Inflammatory macrophage treated with lipopolysaccharide for 4 hours (primary cell): ENCODE data around the gene MEGF6.

Source experiments
- DNase-seq: peaks from one replicate; pipeline ENCODE4 v3.0.0-alpha.2; 2020

The MEGF6 gene

DNA sequence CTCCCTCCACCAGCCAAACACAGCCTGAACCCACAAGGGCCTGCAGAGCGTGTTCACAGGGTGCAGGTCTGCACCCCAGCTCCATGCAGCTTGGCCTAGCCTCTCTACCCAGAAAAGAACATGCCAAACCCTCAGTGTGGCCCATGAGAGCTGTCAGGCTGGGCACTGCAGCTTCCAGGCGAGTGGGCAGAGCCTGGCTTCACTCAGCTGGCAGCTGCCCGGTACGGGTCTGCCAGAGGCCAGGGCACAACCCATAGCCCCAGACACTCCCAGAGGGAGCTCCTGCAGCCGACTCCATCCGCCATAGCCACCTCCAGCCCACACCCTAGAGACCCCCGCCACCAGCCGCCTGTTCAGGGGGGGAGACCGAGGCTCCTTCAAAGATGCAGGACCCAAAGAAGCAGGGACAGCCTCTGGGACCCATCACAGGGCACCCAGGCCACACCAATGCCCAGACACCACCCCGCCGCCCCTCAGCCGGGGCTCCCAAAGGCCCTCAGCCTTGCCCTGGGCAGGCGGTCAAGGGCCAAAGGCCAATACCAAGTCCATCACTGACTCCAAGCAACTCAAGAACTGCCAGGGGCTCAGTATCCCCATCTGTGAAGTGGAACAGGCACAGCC, 42.4 kb downstream of the MEGF6 start:
- no peak for DNase-seq

- DNase-seq, result no peak
Measured at GRCh38 chr1:3566951-3567804, 44.1 kb downstream of the MEGF6 start.

GRCh38 chr1:3566003-3566885, 45.1 kb downstream of the MEGF6 start:
- no peak for DNase-seq

GRCh38 chr1:3564921-3565831, 46.1 kb downstream of the MEGF6 start:
- no peak for DNase-seq

GRCh38 chr1:3563610-3564009, 47.7 kb downstream of the MEGF6 start:
- no peak for DNase-seq

GRCh38 chr1:3563125-3563524, 48.2 kb downstream of the MEGF6 start:
- DNase-seq, result no peak

DNA sequence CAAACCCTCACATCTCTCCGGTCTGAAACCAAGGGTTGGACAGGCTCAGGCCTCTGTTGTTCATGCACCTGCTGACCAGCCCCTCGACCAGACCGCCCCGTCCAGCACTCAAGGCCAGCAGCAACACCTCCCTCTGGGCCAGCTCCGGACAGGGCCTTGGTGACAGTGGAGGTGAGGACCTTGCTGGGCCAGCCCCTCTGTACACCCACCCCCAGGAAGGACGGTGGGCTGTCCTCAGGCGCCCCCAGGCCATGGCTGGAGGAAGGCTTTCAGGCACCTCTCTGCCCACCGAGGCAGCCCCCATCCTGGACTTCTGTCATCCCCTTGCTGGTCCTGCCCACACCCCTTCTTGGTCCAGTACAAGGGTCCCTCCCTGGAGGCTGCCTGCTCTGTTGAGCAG, 48.6 kb downstream of the MEGF6 start:
- no peak for DNase-seq

DNA sequence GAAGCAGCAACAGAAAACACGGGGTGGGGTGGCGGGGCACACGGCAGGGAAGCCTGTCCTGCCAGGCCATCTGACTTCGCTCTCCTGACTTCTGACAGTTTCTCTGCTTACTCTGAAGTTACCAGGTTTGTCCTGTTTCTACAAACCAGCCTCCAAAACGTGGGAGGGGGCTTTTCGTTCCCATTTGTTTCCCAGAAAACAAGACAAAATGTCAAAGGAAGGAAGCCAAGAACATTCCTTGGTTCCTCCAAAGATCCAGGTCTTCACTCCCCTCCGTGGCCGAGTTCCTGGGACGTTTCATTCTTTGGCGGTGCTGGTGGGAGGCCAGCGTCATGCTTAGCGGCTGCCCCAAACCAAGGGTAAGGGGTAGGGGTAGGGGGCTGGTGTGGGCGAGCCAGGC, 49.6 kb downstream of the MEGF6 start:
- DNase-seq, result no peak

DNA sequence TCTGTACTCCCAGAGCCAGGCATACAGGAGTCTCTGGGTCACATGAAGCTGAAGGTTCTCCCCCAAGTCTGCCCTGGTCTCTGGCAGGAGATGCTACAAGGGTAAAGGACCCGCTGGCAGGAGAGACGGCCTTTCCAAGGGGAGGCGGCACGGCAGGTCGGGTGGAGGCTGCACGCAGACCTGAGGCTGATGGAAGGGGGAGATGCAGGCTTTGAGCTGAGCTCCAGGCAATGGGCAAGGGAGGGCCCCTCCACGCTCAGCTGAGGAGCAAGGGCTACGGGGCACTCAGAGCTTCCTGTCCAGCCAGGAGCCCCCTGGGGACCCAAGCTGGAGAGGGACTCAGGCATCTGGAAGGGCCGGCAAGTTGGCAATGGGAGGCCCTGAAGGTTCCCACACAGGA, 50.3 kb downstream of the MEGF6 start:
- no peak for DNase-seq

DNA sequence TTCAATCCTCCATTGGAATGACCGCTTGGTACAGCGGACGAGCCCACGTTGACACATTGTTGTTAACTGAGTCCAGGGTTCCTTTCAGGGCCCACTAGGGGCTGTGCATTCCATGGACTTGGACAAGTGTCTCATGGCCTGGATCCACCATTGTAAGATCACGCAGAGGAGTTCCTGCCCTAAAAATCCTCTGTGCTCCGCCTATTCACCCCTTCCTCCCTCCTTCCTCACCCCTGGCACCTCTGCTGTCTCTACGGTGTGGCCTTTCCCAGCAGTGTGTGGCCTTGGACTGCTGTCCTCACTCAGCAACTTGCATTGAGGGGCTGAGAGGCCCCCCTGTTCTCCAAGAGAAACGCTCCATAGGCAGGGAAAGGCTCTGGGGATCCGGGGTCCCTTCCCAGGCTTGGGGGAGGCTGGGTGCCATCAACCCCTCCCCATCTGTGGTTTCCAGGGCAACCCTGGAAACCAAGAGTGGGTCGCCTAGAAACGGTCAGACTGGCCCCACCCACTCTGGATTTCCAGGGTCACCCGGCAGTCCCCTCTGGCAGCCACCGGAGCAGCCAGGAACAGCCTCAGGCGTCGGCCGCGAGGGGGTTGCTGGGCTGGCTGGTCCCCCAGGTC, 50.9 kb downstream of the MEGF6 start:
- DNase-seq, result no peak

DNA sequence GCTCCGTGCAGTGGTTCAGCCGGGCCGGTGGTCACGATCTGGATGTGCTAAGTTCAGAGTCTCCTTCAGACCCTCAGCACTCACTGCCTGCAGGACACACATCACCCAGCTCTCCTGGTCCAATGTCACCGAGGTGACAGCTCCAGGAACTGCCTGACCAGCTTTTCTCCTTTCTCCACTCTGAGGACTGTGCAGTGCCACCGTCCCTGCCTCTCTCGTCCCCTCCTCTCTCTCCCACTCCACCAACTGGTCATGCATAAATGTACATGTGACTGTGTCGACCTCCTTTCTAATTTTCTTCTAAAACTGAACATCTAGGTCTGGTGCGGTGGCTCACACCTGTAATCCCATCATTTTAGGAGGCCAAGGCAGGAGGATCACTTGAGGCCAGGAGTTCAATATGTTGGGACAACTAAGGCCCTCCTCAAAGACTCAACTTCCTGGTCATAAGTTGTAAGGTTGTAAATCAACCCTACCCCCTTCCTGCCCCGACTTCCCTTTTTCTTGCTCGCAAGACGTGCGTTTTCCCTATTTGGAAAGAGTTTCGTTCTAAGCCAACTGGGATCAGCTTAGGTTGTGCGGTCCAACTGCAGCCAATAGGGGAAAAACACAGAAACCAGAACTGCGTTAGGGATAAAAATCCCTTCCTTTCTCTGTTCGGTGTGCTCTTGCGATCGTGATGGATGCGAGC, 53.1 kb downstream of the MEGF6 start:
- DNase-seq, result no peak

DNA sequence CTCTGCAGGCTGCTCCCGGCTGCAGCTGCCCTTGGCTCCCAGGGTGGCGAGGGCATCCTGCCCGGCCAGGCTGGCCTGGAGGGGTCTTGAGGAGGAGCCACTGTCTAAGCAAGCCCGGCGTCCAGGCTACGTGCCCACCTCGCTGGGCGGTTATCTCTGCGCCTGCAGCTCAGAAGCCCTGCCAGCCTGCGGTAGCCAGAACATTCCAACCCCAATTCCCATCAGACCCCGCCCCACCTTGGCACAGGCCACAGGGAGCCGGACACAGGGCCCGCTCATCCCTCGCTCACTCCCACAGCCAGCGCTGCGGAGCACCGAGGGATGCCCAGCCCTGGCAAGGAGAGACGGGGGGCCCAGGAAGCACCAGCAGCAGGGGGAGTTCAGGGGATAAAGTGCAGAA, 53.9 kb downstream of the MEGF6 start:
- DNase-seq, result no peak

GRCh38 chr1:3556336-3556735, 55.0 kb downstream of the MEGF6 start:
- no peak for DNase-seq

DNA sequence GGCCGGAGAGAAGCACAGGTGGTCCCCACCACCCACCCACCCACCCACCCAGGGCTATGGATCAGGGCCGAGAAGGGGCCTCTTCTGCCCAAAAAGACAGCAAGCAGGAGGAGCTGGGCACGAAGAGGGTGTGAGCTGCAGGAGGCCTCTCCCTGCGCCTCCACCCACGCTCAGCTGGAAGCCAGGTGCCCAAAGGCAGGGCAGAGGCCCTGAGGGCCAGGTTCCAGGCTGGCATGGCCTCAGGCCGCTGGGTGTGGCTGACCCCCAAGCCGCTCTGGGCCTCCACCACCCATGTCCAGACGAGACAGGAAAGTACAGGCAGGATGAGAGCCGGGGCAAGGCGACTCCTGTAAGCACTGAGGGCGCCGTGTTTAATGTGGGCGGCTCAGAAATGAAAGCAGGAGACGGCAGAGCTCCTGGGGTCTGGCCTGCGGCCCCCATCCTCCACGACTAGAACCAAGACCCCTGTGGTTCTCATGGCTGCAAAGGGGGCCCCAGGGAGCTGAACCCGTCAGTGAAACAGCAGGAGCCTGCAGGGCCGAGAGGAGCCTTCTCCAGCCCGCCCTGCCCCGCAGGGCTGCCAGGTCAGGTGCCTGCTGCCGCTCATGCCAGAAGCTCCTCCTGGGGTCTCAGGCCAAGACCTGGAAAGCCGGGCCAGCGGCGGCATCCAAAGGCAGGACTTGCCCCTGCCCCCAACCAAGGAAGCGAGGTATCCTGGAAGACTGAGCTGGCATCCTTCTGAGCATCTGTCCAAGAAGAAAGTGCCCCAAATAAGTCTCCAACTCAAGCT, 56.0 kb downstream of the MEGF6 start:
- no peak for DNase-seq

GRCh38 chr1:3553940-3554223, 57.4 kb downstream of the MEGF6 start:
- DNase-seq, result no peak

- DNase-seq, result no peak
Measured at GRCh38 chr1:3553166-3553939, 58.0 kb downstream of the MEGF6 start.

GRCh38 chr1:3552751-3553150, 58.6 kb downstream of the MEGF6 start:
- DNase-seq, result no peak

- no peak for DNase-seq
Measured at GRCh38 chr1:3552176-3552575, 59.1 kb downstream of the MEGF6 start.

GRCh38 chr1:3551711-3552110, 59.6 kb downstream of the MEGF6 start:
- DNase-seq, result no peak

DNA sequence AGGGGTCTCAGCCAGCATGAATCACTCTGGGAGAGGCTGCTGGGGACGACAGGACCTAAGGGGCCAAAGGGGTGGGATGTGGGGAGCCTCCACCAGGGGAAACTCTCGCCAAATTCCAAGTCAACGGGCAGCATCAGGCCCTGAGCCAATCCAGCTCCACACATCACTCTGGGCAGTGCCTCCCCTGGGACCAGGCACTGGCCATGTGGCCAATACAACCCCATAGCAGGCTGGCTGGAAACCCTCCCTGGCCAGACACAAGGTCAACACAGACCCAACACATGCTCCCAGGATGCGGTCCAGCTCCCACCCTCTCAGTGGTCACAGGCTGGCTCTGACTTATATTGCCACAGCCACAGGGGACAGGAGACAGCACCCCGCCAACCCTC, 60.0 kb downstream of the MEGF6 start:
- no peak for DNase-seq
